SK-N-MC (cell line): Measurements from ENCODE around the gene ZNF576.

ENCODE experiments used
- DNase-seq: peaks from one replicate; pipeline ENCODE4 v3.0.0-alpha.2; 2011; ENCODE audit warnings: low read depth, low spot score
- H3K27ac ChIP-seq: fragments of 200-600 bp; sonication (generic); 2 replicates; pipeline ENCODE4 v1.5.1; 2016; ENCODE audit warnings: mixed run types
- H3K36me3 ChIP-seq: fragments of 200-600 bp; sonication (generic); 2 replicates; pipeline ENCODE4 v1.6.1; 2017; ENCODE audit warnings: antibody characterized with exemption, low read length, mixed read lengths; ENCODE audit not compliant: insufficient read depth
- H3K4me3 ChIP-seq: fragments of 200-600 bp; sonication (generic); 2 replicates; pipeline ENCODE4 v1.5.1; 2016
- H3K9ac ChIP-seq: fragments of 200-600 bp; sonication (generic); 2 replicates; pipeline ENCODE4 v1.8.0; 2017; ENCODE audit warnings: mixed run types, mixed read lengths; ENCODE audit not compliant: insufficient read length
- H3K9me3 ChIP-seq: fragments of 200-600 bp; sonication (generic); 2 replicates; pipeline ENCODE4 v1.6.1; 2017; ENCODE audit warnings: low read depth, mild to moderate bottlenecking, antibody characterized with exemption, low read length, moderate library complexity, mixed read lengths
- EZH2 ChIP-seq: fragments of 200-600 bp; sonication (generic); IDR thresholded peaks from one replicate; pipeline ENCODE4 v1.6.1; 2017; ENCODE audit warnings: antibody characterized with exemption
- FOXP2 ChIP-seq: optimal IDR thresholded peaks from 2 replicates; pipeline ENCODE3; 2011; ENCODE audit warnings: mild to moderate bottlenecking, moderate library complexity; ENCODE audit not compliant: insufficient read depth; ENCODE audit errors: extremely low read length, control extremely low read depth
- POLR2AphosphoS5 ChIP-seq: IDR thresholded peaks from 2 replicates; pipeline ENCODE4 v1.6.1; 2012; ENCODE audit warnings: mild to moderate bottlenecking, low read depth, low read length, borderline replicate concordance

The ZNF576 gene

DNA sequence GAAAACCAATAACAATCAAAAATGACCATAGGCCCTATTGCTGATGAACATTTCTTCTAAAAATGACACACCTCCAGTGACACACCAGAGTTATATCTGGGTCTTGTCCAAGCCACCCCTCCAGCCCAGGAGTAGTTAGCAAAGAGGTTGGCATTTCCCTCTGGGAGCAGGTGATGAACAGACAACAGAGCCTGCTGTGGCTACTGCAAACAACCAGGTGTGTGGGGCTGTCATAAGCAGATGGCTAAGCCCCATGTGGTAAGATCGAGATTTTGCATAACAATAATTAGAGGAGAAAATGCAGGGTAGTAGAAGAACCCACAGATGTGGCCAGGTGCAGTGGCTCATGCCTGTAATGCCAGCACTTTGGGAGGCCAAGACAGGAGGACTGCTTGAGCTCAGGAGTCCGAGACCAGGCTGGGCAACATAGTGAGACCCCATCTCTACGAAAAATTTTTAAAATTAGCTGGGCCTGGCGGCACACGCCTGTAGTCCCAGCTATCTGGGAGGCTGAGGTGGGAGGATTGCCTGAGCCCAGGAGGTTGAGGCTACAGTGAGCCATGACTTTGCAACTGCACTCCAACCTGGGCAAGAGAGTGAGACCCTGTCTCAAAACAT lies 26.1 kb upstream of the ZNF576 start:
- TF ChIP-seq POLR2AphosphoS5 (no peak), EZH2 (no peak), FOXP2 (no peak)
- no peak for DNase-seq
- H3K4me3 ChIP-seq = no peak overlapping the region
- H3K27ac ChIP-seq = no peak overlapping the region
- H3K9ac ChIP-seq = no peak overlapping the region
- H3K36me3 ChIP-seq = no peaks in the 10 kb centered on the region; the same call in 1 of the 2 replicates
- no peaks in the 10 kb centered on the region for H3K9me3 ChIP-seq

- Histone ChIP-seq H3K4me3 (no peak overlapping the region), H3K9ac (no peak overlapping the region), H3K36me3 (no peaks in the 10 kb centered on the region; the same call in 1 of the 2 replicates), H3K27ac (no peak overlapping the region), H3K9me3 (no peaks in the 10 kb centered on the region)
- no peak for TF ChIP-seq POLR2AphosphoS5
- TF ChIP-seq FOXP2 = no peak
- no peak for TF ChIP-seq EZH2
- no peak for DNase-seq
Measured at GRCh38 chr19:43572171-43572588, 24.2 kb upstream of the ZNF576 start.

DNA sequence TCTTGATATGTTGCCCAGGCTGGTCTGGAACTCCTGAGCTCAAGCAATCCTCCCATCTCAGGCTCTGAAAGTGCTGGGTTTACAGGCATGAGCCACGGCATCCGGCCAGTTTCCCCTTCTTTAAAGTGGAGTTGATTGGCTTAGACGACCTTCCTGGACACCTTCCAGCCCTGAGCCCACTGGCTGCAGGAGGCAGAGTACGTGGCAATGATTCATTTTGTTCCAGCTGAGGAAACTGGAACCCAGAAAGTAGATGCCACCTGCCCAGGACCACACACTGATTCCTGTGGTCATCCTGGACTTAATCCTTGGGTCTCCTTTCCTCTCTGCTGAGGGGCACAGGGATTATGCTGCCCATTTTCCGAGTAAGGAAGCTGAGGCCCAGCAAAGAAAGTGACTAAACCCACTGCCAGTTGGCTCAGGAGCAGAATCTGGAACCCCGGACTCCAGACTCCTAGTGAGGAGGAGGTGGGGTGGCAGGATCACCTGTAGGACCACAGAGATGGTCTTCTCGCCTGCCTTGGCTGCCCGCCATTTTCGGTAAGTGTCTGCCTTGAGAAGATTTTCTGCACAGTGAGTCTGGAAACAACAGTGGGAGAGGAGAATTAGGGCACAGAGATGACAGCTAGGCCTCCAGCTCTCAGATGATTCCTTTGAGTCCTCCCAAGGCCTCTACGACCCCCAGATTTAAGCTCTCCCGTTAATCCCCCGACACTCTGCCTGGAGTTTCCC lies 21.8 kb upstream of the ZNF576 start:
- TF ChIP-seq EZH2 (no peak), FOXP2 (no peak), POLR2AphosphoS5 (no peak)
- H3K4me3 ChIP-seq = peak overlapping the region; percentile 80

DNA sequence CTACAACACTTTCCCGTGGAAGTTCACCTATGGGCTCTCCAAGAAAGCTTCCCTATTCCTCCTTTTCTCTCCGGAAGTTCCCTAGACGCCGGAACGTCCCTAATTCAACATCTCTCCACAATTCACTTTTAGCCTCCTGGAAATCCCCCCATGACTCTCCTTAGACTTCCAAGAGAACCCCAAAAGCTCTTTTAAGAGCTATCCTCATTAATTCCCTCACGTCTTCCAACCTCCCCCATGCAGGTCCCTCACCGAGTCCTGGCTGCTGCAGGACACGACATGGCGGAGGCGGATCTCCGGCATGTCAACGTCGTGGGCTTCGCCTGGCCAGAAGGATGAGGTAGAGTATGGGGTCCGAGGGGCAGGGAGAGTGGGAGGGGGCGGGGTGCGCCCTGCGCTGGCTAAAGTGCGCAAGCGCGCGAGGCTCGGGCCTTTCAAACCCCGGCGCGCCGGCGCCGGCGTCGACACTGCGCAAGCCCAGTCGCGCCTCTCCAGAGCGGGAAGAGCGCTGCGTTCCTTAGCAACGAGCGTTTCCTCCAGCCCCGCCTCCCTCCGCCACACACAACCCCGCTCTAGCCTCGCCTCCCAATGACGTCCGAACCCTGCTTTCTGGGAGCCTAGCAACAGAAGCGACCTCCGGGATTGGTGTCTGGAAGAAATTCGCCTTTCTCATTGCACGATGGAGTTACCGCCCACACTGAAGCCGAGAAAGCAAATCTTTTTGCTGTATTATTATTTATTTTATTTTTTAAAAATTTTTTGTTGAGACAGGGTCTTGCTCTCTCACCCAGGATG lies 21.0 kb upstream of the ZNF576 start, which contains the start of the genes PINLYP and XRCC1:
Gene PINLYP (plus strand): TSS at position 646 of the 795 bp plus-strand sequence. CDS start 1,391 bp downstream, outside the sequence.
Gene XRCC1 (minus strand): TSS at position 372 of the 795 bp plus-strand sequence. CDS start 69 bp downstream, at position 303.
- Histone ChIP-seq H3K9ac (peak within 1 kb of the TSS; percentile 84), H3K9me3 (no peaks in the 10 kb centered on the region), H3K36me3 (no peaks in the 10 kb centered on the region; the same call in 1 of the 2 replicates), H3K4me3 (peak within 1 kb of the TSS; percentile 80), H3K27ac (peak within 1 kb of the TSS; percentile 48; the same call in 1 of the 2 replicates)
- peak; percentile 88 for DNase-seq
- TF ChIP-seq FOXP2 (no peak), POLR2AphosphoS5 (peak; percentile 85), EZH2 (no peak)

More for the DNA sequence above, 21.8 kb upstream of the ZNF576 start:
- DNase-seq = no peak
- no peaks in the 10 kb centered on the region; the same call in 1 of the 2 replicates for H3K36me3 ChIP-seq
- H3K9ac ChIP-seq = peak overlapping the region; percentile 84
- H3K9me3 ChIP-seq = no peaks in the 10 kb centered on the region
- 0 out of 2 replicates have a peak overlapping the region, but pooled peaks have one; percentile 14 for H3K27ac ChIP-seq

- Histone ChIP-seq H3K9ac (peak overlapping the region; percentile 22), H3K36me3 (no peaks in the 10 kb centered on the region; the same call in 1 of the 2 replicates), H3K27ac (peak overlapping the region; percentile 48; the same call in 1 of the 2 replicates), H3K4me3 (peak overlapping the region; percentile 53; the same call in 1 of the 2 replicates), H3K9me3 (no peaks in the 10 kb centered on the region)
- DNase-seq = no peak
- no peak for TF ChIP-seq EZH2
- TF ChIP-seq FOXP2 = no peak
- no peak for TF ChIP-seq POLR2AphosphoS5
Measured at GRCh38 chr19:43575955-43576878, 20.2 kb upstream of the ZNF576 start.

DNA sequence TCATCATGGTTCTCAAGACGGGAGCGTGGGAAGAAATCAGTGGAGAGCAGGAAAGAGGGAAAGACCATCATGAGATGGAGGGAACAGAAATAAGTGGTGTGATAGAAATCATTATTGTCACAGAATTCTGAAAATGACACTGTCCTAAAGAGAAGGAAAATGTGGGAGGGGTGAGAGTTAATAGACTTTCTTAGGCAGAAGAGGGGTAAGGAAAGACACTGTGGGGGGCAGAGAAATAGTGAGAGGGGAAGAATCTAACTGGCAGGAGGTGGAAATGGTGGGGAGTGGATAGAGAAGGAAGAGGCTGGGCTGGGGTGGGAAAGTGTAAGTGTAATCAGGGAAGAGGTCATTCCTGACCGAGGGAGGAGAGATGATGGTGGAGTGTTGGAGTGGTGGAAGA lies 17.6 kb upstream of the ZNF576 start:
- Histone ChIP-seq H3K36me3 (no peaks in the 10 kb centered on the region), H3K27ac (no peak overlapping the region), H3K4me3 (no peak overlapping the region), H3K9me3 (no peaks in the 10 kb centered on the region), H3K9ac (no peak overlapping the region)
- no peak for DNase-seq
- TF ChIP-seq POLR2AphosphoS5 (no peak), EZH2 (no peak)

DNA sequence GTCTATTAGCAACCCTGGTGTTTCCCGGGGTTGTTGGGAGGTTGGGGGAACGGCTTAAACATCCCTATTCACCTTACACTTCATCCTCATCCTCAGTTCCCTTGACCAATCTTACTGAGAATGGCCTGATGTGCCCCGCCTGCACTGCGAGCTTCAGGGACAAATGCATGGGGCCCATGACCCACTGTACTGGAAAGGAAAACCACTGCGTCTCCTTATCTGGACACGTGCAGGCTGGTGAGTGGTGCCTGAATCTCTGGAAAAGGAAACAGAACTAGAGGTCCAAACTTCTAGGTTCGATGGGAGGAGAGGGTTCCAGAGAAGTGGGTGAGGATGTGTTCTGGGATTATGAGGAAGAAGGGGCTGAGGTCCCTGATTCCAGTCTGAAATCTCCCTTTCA lies 14.9 kb upstream of the ZNF576 start:
- Histone ChIP-seq H3K9ac (no peak overlapping the region), H3K4me3 (no peak overlapping the region), H3K9me3 (no peaks in the 10 kb centered on the region), H3K27ac (no peak overlapping the region), H3K36me3 (no peaks in the 10 kb centered on the region)
- DNase-seq = no peak
- TF ChIP-seq FOXP2 (no peak), EZH2 (no peak), POLR2AphosphoS5 (no peak)
